ENCODE results near the gene SLC8A1.

GRCh38 chr2:40129725-40130124 lies 322.2 kb downstream of the SLC8A1 start:
- TF ChIP-seq CTCF (IDR thresholded peaks at IDR 0.05) (no peak), POLR2A (IDR thresholded peaks at IDR 0.05) (no peak)
